ENCODE data around the gene CFAP61. TPM values are rescaled to one million over a fixed set of nuclear protein-coding genes. Genes with fewer than 3 reads are reported as not detected.
A peak's percentile ranks its signal among the peaks of the same experiment; 100 is the strongest.
"Not testable (repeated sequence)": the region's sequence is repeated elsewhere in the genome, so short reads cannot be mapped to it uniquely, and the experiment has no call there.

Gene CFAP61
- total RNA-seq, 1 donor from 2014 or later: not detected

DNA sequence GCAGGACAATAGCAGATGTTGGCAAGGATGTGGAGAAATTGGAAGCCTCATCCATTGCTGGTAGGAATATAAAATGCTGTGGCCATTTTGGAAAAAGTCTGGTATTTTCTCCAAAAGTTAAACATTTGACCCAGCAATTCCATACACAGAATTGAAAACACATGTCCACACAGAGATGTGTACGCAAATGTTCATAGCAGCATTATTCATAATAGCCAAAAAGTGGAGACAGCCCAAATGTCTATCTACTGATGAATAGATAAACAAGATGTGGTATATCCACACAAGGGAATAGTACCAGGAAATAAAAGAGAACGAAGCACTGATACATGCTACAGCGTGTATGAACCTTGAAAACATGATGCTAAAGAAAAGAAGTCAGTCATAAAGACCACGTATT lies 40.5 kb downstream of the CFAP61 start:
- DNase-seq (ENCODE audit: low read depth in 2 of 2): no peak

- no peak for DNase-seq (ENCODE audit: low read depth in 2 of 2)
Observed at GRCh38 chr20:20094410-20094809, 42.1 kb downstream of the CFAP61 start.

DNA sequence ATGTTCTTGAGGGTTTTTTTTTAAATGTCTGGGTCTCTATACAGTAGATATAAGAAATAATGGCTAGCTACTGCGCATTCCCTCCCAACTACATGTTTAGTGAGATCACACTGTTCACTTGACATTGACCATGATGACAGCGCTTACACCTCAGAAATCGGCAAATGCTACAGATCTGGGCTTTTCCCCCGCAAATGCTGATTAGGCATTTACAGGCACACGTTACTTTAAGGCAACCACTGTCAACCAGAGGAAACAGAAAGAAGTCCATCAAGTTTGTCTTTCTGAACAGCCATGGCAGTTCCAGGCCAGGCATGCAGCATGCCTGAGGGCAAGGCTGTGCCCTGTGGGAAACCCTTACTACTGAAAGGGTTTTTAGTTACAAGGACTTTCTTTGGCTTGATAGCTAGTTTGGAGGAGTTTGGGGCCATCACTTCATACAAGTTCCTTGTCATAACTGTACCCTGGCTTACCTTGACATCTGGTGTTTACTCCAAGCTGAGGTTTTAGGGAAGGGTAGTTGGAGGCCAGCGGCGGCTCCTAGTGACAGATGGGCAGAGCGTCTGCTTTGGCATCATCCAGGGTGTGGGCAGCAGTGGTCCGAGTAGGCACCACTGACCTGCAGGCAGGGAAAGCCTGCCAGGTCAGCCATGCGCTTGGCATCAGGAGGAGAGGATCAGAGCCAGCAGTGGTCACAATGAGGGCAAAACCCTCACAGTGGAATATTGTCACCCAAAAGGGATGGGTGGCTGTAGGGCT lies 43.0 kb downstream of the CFAP61 start:
- DNase-seq (ENCODE audit: low read depth in 2 of 2): no peak

DNA sequence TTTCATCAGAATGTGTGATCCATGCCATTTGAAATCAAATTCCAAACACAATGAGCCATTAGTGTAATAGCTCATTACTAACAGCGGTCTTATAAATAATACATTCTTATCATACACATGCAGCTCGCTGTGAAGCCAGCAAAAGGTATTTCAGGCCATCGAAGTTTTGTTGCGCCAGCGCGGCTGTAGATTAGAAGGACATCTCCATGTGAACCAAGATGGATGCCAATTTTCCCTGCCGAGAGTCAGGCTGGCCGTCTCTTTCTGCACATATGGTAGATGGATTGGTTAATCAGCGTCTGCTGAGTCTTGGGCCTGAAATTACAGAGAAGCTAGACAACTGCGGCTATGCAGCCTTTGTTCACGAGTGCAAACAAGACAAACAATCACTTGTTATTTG lies 44.1 kb downstream of the CFAP61 start:
- no peak for DNase-seq (ENCODE audit: low read depth in 2 of 2)

GRCh38 chr20:20100881-20101280 lies 48.5 kb downstream of the CFAP61 start:
- no peak for DNase-seq (ENCODE audit: low read depth in 2 of 2)

GRCh38 chr20:20102163-20102562 lies 49.8 kb downstream of the CFAP61 start:
- DNase-seq (ENCODE audit: low read depth in 2 of 2): no peak

DNA sequence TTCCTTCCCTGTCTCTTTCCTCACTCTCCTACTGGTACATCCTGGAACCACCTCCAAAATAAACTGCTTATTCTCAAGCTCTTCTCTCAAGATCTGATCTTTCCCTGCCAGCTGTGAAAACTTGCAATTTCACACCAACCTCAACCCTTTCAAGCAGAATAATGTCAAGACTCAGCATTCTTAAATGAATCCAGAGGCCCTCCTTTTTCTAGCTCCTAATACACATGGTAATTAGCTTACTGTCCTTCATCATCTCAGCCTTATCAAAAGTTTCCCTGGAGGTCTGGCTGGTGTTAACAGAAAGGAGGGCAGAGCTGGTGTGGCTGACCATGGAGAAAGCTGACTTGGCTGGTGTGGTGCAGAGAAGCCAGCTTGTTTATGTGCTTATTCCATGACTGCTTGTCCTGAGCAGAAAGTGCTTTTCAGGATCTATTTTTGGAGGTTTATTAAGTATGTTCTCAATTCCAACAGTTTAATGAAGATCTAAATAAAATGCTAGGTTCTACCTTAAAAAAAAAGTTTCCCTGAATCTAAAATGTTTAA lies 50.5 kb downstream of the CFAP61 start:
- DNase-seq (ENCODE audit: low read depth in 2 of 2): no peak

GRCh38 chr20:20103486-20103885 lies 51.2 kb downstream of the CFAP61 start:
- DNase-seq (ENCODE audit: low read depth in 2 of 2): no peak

GRCh38 chr20:20123187-20123586 lies 70.9 kb downstream of the CFAP61 start:
- not testable (repeated sequence) for DNase-seq (ENCODE audit: low read depth in 2 of 2)

DNA sequence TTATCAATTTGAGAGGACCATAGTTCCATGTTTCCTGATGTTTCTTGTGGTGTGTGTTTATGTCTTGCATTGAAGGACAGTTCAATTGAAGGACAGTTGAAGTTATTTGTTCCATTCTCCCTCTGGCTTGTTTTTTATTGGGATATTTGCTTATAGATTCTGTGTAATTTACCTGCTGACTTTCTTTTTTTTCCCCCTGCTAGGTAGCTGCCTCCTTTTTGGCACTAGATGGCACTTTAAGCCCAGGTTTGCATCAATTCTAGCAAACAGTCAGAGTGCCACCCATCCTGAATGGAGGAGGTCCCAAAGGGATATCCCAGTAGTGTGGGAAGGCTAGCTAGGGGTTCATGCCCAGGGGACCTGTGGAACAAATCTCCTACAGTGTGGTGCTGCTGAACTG lies 78.1 kb downstream of the CFAP61 start:
- peak; percentile 14 to 18 for DNase-seq (ENCODE audit: low read depth in 2 of 2)

- peak in 1 of 2 donors; percentile 45 for DNase-seq (ENCODE audit: low read depth in 2 of 2)
Observed at GRCh38 chr20:20134941-20135575, 82.7 kb downstream of the CFAP61 start.

- DNase-seq (ENCODE audit: low read depth in 2 of 2): no peak
Observed at GRCh38 chr20:20136313-20136712, 84.0 kb downstream of the CFAP61 start.

DNA sequence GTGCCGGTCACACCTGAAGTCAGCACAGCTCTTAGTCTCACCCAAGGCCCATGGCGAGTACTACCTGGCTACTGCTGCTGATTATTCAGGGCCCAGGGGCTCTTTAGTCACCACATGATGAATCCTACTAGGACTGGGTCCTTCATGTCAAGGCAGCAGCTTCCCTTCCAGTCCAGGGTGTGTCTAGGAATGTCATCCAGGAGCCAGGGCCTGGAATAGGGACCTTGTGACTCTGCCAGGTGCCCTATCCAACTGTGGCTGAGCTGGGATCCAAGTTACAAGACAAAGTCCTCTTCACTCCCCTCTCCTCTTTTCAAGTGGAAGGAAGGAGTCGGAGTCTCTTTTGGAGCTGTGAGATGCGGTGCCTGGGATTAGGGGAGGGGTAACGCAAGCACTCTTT lies 85.5 kb downstream of the CFAP61 start:
- DNase-seq (ENCODE audit: low read depth in 2 of 2): no peak

DNA sequence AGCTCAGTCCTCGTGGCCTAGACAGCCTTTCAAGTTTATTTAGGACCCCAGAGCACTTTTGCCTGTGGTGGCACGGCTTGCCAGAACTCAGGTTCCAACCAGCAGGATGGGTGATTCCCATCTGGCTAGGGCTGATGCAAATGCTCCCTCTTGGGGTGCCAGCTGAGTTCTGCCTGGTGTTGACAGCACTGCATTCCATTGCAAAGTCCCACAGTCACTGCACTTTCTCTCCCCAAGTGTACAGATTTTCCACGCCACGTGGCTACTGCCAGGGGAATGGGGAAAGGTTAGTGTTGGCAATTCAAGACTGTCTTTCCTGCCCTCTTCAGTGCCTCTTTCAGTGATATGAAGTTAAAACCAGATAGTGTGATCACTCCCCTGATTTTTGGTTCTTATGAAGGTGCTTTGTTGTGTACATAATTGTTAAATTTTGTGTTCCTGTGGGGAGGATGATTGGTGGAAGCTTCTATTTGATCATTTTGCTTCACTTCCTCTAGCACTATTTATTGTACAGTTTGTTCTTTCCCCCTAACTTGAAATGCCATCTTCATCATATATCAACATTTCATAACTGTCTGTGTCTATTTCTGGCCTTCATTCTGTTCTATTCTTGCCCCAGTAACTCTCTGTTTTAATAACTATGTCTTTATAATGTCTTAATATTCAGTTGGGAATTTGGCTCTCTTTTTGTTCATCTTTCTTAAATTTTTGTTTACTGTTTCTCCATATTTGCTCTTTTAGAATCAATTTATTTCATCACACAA lies 86.2 kb downstream of the CFAP61 start:
- DNase-seq (ENCODE audit: low read depth in 2 of 2): no peak

GRCh38 chr20:20139403-20139802 lies 87.1 kb downstream of the CFAP61 start:
- no peak for DNase-seq (ENCODE audit: low read depth in 2 of 2)

DNA sequence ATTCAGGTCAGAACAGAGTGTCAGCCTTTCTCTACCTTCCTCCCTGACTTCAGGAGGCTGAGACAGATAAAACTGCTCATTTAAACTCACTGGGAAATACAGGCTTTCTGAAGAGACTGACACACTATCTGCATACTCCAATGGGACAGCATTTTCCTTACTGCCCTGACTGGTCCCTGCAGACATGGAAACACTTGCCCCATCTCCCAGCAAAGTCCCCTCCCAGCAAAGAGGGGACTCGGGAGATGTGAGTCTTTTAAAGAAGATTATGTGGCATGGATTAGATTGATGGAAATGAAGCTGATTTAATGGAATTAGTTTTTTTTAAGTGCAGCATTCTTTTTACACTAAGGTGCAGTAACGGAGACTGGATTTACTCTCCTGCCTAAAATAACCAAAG lies 90.8 kb downstream of the CFAP61 start:
- no peak for DNase-seq (ENCODE audit: low read depth in 2 of 2)

DNA sequence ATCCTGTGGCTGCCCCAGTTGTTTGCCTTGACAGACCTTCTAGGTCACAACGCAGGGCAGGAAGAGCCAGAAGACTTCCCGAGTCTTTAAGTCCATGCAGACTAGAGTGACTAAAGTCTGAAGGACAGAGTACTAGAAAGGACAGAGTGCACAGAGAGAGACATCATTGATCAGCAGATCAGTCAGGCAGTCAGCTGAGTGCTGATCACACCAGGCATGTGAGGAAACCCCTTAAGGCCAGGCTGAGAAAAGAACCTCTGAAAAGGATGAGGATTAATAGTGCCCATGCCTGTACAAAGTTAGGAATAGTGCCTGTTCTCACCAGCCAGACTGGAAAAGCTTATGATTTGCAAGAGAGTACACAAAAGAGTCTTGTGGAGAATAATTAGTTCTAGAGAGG lies 91.3 kb downstream of the CFAP61 start:
- no peak for DNase-seq (ENCODE audit: low read depth in 2 of 2)

DNA sequence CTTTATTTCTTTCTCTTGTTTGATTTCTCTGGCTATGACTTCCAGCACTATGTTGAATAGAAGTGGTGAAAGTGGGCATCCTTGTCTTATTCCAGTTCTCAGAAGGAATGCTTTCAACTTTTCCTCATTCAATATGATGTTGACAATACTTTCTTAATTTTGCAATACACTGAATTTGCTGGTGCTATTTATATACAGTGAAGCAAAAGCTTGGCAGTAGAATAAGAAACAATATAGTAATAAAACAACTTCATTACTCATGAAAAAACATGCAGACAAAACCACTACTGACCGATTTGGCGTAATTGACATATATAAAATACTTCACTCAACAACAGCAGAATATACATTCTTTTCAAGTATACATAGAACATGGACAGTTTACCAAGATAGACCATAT lies 96.4 kb downstream of the CFAP61 start:
- DNase-seq (ENCODE audit: low read depth in 2 of 2): no peak

GRCh38 chr20:20150241-20150640 lies 97.9 kb downstream of the CFAP61 start:
- no peak for DNase-seq (ENCODE audit: low read depth in 2 of 2)

- DNase-seq (ENCODE audit: low read depth in 2 of 2): no peak
Observed at GRCh38 chr20:20160520-20160919, 108.2 kb downstream of the CFAP61 start.

GRCh38 chr20:20161611-20162010 lies 109.3 kb downstream of the CFAP61 start:
- DNase-seq (ENCODE audit: low read depth in 2 of 2): no peak

GRCh38 chr20:20167698-20168097 lies 115.4 kb downstream of the CFAP61 start:
- DNase-seq (ENCODE audit: low read depth in 2 of 2): no peak
